ENCODE measurements around the gene MMP25.

Gene MMP25

GRCh38 chr16:3017344-3017743 lies 29.0 kb upstream of the MMP25 start:
- DNase-seq (ENCODE audit: low spot score), result no peak

- no peak for DNase-seq (ENCODE audit: low spot score)
Measured at GRCh38 chr16:3017794-3018506, 28.4 kb upstream of the MMP25 start, which contains the start of gene CLDN6. CLDN6 (minus strand) TSS chr16:3018183; CDS start chr16:3016021, 2,162 bp downstream.

- no peak for DNase-seq (ENCODE audit: low spot score)
Measured at GRCh38 chr16:3019594-3020246, 26.6 kb upstream of the MMP25 start.

GRCh38 chr16:3020247-3020603 lies 26.1 kb upstream of the MMP25 start, which contains the start of gene TNFRSF12A:
TNFRSF12A (plus strand) TSS chr16:3020368; CDS start chr16:3020398, 30 bp downstream.
- DNase-seq (ENCODE audit: low spot score), result no peak

GRCh38 chr16:3020604-3021448 lies 25.5 kb upstream of the MMP25 start:
- no peak for DNase-seq (ENCODE audit: low spot score)

GRCh38 chr16:3021449-3022207 lies 24.7 kb upstream of the MMP25 start:
- DNase-seq (ENCODE audit: low spot score), result no peak

- peak; percentile 74 for DNase-seq (ENCODE audit: low spot score)
Measured at GRCh38 chr16:3022208-3022683, 24.1 kb upstream of the MMP25 start.

GRCh38 chr16:3022684-3023414 lies 23.5 kb upstream of the MMP25 start:
- DNase-seq (ENCODE audit: low spot score), result no peak

GRCh38 chr16:3023415-3023668 lies 23.0 kb upstream of the MMP25 start:
- DNase-seq (ENCODE audit: low spot score), result peak; percentile 53

- peak; percentile 97 for DNase-seq (ENCODE audit: low spot score)
Measured at GRCh38 chr16:3023669-3024478, 22.5 kb upstream of the MMP25 start, which contains the start of the genes HCFC1R1 and THOC6. HCFC1R1 (minus strand) TSS chr16:3023942; CDS start chr16:3023941, 1 bp downstream. THOC6 (plus strand) TSS chr16:3024035; CDS start chr16:3024327, 292 bp downstream.

- no peak for DNase-seq (ENCODE audit: low spot score)
Measured at GRCh38 chr16:3025032-3026002, 21.0 kb upstream of the MMP25 start.

- no peak for DNase-seq (ENCODE audit: low spot score)
Measured at GRCh38 chr16:3026003-3026378, 20.4 kb upstream of the MMP25 start.

GRCh38 chr16:3026609-3027488 lies 19.5 kb upstream of the MMP25 start:
- no peak for DNase-seq (ENCODE audit: low spot score)

- no peak for DNase-seq (ENCODE audit: low spot score)
Measured at GRCh38 chr16:3027489-3027795, 18.9 kb upstream of the MMP25 start.

- peak; percentile 68 for DNase-seq (ENCODE audit: low spot score)
Measured at GRCh38 chr16:3027983-3028715, 18.2 kb upstream of the MMP25 start.

- DNase-seq (ENCODE audit: low spot score), result no peak
Measured at GRCh38 chr16:3028716-3029319, 17.5 kb upstream of the MMP25 start.

Measured in putamen (tissue), 1 donor.